ENCODE results near the gene GFPT2.

GRCh38 chr5:180302256-180302655 lies 50.9 kb downstream of the GFPT2 start:
- TF ChIP-seq, protein P1, sequence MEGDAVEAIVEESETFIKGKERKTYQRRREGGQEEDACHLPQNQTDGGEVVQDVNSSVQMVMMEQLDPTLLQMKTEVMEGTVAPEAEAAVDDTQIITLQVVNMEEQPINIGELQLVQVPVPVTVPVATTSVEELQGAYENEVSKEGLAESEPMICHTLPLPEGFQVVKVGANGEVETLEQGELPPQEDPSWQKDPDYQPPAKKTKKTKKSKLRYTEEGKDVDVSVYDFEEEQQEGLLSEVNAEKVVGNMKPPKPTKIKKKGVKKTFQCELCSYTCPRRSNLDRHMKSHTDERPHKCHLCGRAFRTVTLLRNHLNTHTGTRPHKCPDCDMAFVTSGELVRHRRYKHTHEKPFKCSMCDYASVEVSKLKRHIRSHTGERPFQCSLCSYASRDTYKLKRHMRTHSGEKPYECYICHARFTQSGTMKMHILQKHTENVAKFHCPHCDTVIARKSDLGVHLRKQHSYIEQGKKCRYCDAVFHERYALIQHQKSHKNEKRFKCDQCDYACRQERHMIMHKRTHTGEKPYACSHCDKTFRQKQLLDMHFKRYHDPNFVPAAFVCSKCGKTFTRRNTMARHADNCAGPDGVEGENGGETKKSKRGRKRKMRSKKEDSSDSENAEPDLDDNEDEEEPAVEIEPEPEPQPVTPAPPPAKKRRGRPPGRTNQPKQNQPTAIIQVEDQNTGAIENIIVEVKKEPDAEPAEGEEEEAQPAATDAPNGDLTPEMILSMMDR (conservative IDR thresholded peaks at IDR 0.05; ENCODE audit: low read length) = no peak
- no peak for TF ChIP-seq EZH2phosphoT487 (IDR thresholded peaks at IDR 0.05; ENCODE audit: borderline replicate concordance, low read depth, low read length)
